ENCODE measurements around the gene MRPL4.

DNA sequence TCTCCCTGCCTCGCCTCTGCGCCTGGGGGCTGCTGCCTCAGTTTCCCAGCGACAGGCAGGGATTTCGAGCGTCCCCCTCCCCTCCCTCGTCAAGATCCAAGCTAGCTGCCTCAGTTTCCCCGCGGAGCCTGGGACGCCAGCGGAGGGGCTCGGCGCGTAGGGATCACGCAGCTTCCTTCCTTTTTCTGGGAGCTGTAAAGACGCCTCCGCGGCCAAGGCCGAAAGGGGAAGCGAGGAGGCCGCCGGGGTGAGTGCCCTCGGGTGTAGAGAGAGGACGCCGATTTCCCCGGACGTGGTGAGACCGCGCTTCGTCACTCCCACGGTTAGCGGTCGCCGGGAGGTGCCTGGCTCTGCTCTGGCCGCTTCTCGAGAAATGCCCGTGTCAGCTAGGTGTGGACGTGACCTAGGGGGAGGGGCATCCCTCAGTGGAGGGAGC, 18.2 kb downstream of the MRPL4 start:
- TF ChIP-seq CTCF (conservative IDR thresholded peaks at IDR 0.05; ENCODE audit: low read depth in 2 of 2) (no peak), EZH2 (IDR thresholded peaks at IDR 0.05; ENCODE audit: low read depth, unreplicated experiment) (no peak), ZNF331 (CRISPR knock-in tag; IDR thresholded peaks at IDR 0.05; ENCODE audit: low read depth) (no peak), POLR2AphosphoS5 (IDR thresholded peaks at IDR 0.05; ENCODE audit: low read depth) (no peak), CREB1 (CRISPR knock-in tag; IDR thresholded peaks at IDR 0.05; ENCODE audit: low read depth) (no peak), EZH2phosphoT487 (IDR thresholded peaks at IDR 0.05; ENCODE audit: unreplicated experiment) (no peak), STAT1 (IDR thresholded peaks at IDR 0.05; ENCODE audit: unreplicated experiment) (no peak)
- TF ChIP-seq, protein P1, sequence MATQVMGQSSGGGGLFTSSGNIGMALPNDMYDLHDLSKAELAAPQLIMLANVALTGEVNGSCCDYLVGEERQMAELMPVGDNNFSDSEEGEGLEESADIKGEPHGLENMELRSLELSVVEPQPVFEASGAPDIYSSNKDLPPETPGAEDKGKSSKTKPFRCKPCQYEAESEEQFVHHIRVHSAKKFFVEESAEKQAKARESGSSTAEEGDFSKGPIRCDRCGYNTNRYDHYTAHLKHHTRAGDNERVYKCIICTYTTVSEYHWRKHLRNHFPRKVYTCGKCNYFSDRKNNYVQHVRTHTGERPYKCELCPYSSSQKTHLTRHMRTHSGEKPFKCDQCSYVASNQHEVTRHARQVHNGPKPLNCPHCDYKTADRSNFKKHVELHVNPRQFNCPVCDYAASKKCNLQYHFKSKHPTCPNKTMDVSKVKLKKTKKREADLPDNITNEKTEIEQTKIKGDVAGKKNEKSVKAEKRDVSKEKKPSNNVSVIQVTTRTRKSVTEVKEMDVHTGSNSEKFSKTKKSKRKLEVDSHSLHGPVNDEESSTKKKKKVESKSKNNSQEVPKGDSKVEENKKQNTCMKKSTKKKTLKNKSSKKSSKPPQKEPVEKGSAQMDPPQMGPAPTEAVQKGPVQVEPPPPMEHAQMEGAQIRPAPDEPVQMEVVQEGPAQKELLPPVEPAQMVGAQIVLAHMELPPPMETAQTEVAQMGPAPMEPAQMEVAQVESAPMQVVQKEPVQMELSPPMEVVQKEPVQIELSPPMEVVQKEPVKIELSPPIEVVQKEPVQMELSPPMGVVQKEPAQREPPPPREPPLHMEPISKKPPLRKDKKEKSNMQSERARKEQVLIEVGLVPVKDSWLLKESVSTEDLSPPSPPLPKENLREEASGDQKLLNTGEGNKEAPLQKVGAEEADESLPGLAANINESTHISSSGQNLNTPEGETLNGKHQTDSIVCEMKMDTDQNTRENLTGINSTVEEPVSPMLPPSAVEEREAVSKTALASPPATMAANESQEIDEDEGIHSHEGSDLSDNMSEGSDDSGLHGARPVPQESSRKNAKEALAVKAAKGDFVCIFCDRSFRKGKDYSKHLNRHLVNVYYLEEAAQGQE (IDR thresholded peaks at IDR 0.05; ENCODE audit: unreplicated experiment): no peak
